ENCODE data around the gene STMN3. TPM values are rescaled to one million over a fixed set of nuclear protein-coding genes. Genes with fewer than 3 reads are reported as not detected.

Gene STMN3
- total and polyA plus RNA-seq, 2 of the 8 experiments (the other 6 are each of a cell fraction or from before 2014, with no cell fraction given), result 51.5 to 63.1 TPM

- Histone ChIP-seq H3K56ac (replicated peaks; ENCODE audit: insufficient read length, low read depth, low read length) (no peak overlapping the region), H2AFZ (ENCODE audit: low read length) (no peak overlapping the region), H3K23me2 (ENCODE audit: low read depth, low read length) (peaks cover 7% of the 10 kb centered on the region; the same call in 1 of the 2 replicates), H2BK5ac (ENCODE audit: low read depth, low read length) (no peak overlapping the region), H4K5ac (ENCODE audit: insufficient read length, low read depth, low read length) (no peak overlapping the region), H4K91ac (replicated peaks; ENCODE audit: insufficient read length, low read length) (no peak overlapping the region), H3K4me1 (replicated peaks in 1 of 4; ENCODE audit: control insufficient read depth in 3 of 4, insufficient read depth in 4 of 4, low read length in 3 of 4) (peaks cover 0 to 16% (median 1%) of the 10 kb centered on the region in 4 experiments; a peak in 3 of 7 replicates), H3K9me3 (ENCODE audit: insufficient read depth in 2 of 2, low read depth in 1 of 2, low read length in 1 of 2) (no peaks in the 10 kb centered on the region), H3K14ac (ENCODE audit: insufficient read length) (no peak overlapping the region), H3K27ac (ENCODE audit: low read depth, low read length) (no peak overlapping the region), H2BK20ac (ENCODE audit: low read length) (no peak overlapping the region), H3K4ac (replicated peaks; ENCODE audit: insufficient read length, low read depth, low read length) (no peak overlapping the region), H3K23ac (ENCODE audit: insufficient read length) (no peak overlapping the region), H3K18ac (ENCODE audit: extremely low read depth, low read length) (no peak overlapping the region), H3K9ac (replicated peaks in 1 of 4; ENCODE audit: extremely low read depth in 1 of 4, low read depth in 3 of 4, low read length in 3 of 4) (no peak overlapping the region), H2BK120ac (replicated peaks; ENCODE audit: low read depth, low read length) (no peak overlapping the region), H2AK5ac (ENCODE audit: low read depth, low read length) (no peak overlapping the region), H4K20me1 (replicated peaks in 1 of 2; ENCODE audit: control insufficient read depth in 1 of 2, insufficient read depth in 2 of 2, low read length in 2 of 2) (no peaks in the 10 kb centered on the region), H3K79me1 (ENCODE audit: low read depth, low read length) (no peaks in the 10 kb centered on the region), H3K4me2 (ENCODE audit: insufficient read depth in 1 of 2, low read depth in 2 of 2, low read length in 2 of 2) (no peak overlapping the region), H2BK12ac (ENCODE audit: low read depth, low read length) (no peak overlapping the region), H3K27me3 (replicated peaks in 1 of 4; ENCODE audit: control insufficient read depth in 3 of 4, extremely low read depth in 1 of 4, insufficient read depth in 3 of 4, low read length in 3 of 4) (no peaks in the 10 kb centered on the region), H3K36me3 (ENCODE audit: control insufficient read depth in 2 of 4, insufficient read depth in 4 of 4, low read length in 3 of 4) (no peaks in the 10 kb centered on the region), H3K79me2 (ENCODE audit: control insufficient read depth in 1 of 2, insufficient read depth in 2 of 2, low read length in 2 of 2) (no peaks in the 10 kb centered on the region), H3K4me3 (ENCODE audit: extremely low read depth in 1 of 4, insufficient read depth in 2 of 4, low read depth in 3 of 4, low read length in 4 of 4) (no peak overlapping the region), H4K8ac (ENCODE audit: extremely low read depth, insufficient read depth, low read length) (no peak overlapping the region), H2BK15ac (ENCODE audit: low read length) (no peak overlapping the region)
- FAIRE-seq, result no peak
- no peak for DNase-seq (ENCODE audit: low read depth in 1 of 2, low spot score in 2 of 2)
- POLR2A ChIA-PET (ENCODE audit: partially characterized antibody), result no interaction called here
- CTCF ChIA-PET (ENCODE audit: partially characterized antibody), result interaction anchor here (0.5 to 1.6 kb wide), 4 partner anchors 58 to 347 kb away, joined by 3 to 6 read pairs (median 3); no protein-coding TSS in a partner anchor
- 81% methylated on average over 13 of the region's 15 CpGs; no CpG with 5 or more reads in 1 of the 2 experiments for WGBS, 2 experiments (ENCODE audit: extremely low coverage in 1 of 2, insufficient coverage in 1 of 2, insufficient read length in 1 of 2, insufficient replicate concordance in 2 of 2, low coverage in 1 of 2, low lambda C conversion rate in 2 of 2, missing lambda C conversion rate in 1 of 2)
- TF ChIP-seq KDM1A (IDR thresholded peaks at IDR 0.05; ENCODE audit: borderline replicate concordance, low read length), result no peak
- no peak for TF ChIP-seq JUND (IDR thresholded peaks at IDR 0.05; ENCODE audit: low read length)
- no peak for TF ChIP-seq E2F6 (IDR thresholded peaks at IDR 0.05)
- TF ChIP-seq BRCA1 (IDR thresholded peaks at IDR 0.05; ENCODE audit: low read depth, low read length), result no peak
- TF ChIP-seq POLR2A (IDR thresholded peaks at IDR 0.05; ENCODE audit: control extremely low read depth in 1 of 2, low read depth in 2 of 2, low read length in 2 of 2), result no peak
- TF ChIP-seq RNF2 (IDR thresholded peaks at IDR 0.05; ENCODE audit: borderline replicate concordance, low read depth, low read length, missing control alignments, poor library complexity, severe bottlenecking), result no peak
- TF ChIP-seq CTCF (IDR thresholded peaks at IDR 0.05; ENCODE audit: control extremely low read depth in 1 of 3, insufficient read depth in 1 of 3, low read depth in 1 of 3, low read length in 3 of 3), result no peak
- TF ChIP-seq YY1 (IDR thresholded peaks at IDR 0.05; ENCODE audit: low read depth, low read length), result no peak
- no peak for TF ChIP-seq SIX5 (IDR thresholded peaks at IDR 0.05; ENCODE audit: low read depth, low read length)
Observed at GRCh38 chr20:63639093-63639975, 13.9 kb downstream of the STMN3 start.

Data from H1 (cell line).